GM18505 (cell line): ENCODE measurements around the gene MAGI3.

ENCODE experiments used
- ATAC-seq: cut with Tn5 transposase; IDR thresholded peaks from one replicate; pipeline ENCODE4 v1.9.1; 2021; ENCODE audit not compliant: unreplicated experiment
- POLR2A ChIP-seq: IDR thresholded peaks from 4 replicates; pipeline ENCODE4 v1.6.1; 2011; ENCODE audit warnings: borderline replicate concordance; ENCODE audit not compliant: insufficient read depth, insufficient read length; ENCODE audit errors: extremely low read depth

The MAGI3 gene

DNA sequence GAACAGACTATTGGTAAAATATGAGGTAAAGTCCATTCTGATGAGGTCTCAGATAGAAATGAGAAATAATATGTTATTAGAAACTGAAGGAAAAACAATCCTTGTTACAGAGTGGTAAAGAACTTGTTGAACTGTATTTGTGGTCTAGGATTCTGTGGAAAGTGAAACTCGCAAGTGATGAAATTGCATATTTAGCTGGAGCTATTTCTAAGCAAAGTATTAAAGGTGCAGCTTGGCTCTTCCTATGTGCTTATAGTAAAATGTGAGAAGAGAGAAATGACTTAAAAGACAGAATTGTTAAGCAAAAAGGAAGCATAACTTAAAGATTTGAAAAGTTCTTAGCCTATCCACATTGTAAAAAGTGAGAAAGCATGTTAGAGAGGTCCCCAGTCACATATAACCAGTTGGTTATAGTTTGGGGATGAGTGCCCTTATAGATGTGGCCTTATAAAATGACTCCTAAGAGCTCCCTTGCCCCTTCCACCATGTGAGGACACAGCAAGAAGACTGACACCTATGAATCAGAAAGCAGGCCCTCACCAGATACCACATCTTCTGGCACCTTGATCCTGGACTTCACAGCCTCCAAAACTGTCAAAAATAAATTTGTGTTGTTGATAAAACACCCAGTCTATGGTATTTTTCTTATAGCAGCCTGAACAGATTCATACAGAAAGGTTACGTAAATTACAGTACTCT is 344.2 kb downstream of the MAGI3 start:
- no peak for TF ChIP-seq POLR2A
- no peak for ATAC-seq
